Right lobe of liver (tissue), 6 donors: ENCODE data around the gene RCSD1. TPM values are rescaled to one million over a fixed set of nuclear protein-coding genes. Genes with fewer than 3 reads are reported as not detected.
A peak's percentile ranks its signal among the peaks of the same experiment; 100 is the strongest.
"Not testable (repeated sequence)": the region's sequence is repeated elsewhere in the genome, so short reads cannot be mapped to it uniquely, and the experiment has no call there.

Source experiments
- ATAC-seq, 4 donors: fragments of 200-7000 bp; cut with Tn5 transposase; one replicate each; pipeline ENCODE4 v1.9.1; 2020; ENCODE audit warnings: mild to moderate bottlenecking in 4 of 4, moderate library complexity in 4 of 4
- DNase-seq, 3 donors: peaks; one replicate each; pipeline ENCODE4 v3.0.0-alpha.2; 2020
- H3K27ac ChIP-seq, 3 donors: fragments of 200-600 bp; one replicate each; pipeline ENCODE4 v1.8.0; 2022
- H3K27me3 ChIP-seq, 2 donors: fragments of 200-600 bp; one replicate each; pipeline ENCODE4 v1.8.0; 2022
- H3K36me3 ChIP-seq, 4 donors: fragments of 200-600 bp; sonication (generic) in 1 of 4; one replicate each; pipeline versions ENCODE4 v1.5.1 to v1.8.0; 2017 to 2022; ENCODE audit warnings: control low read depth in 1 of 4
- H3K4me1 ChIP-seq, 4 donors: fragments of 200-600 bp; sonication (generic) in 1 of 4; one replicate each; pipeline versions ENCODE4 v1.5.1 to v1.8.0; 2017 to 2022; ENCODE audit warnings: control low read depth in 1 of 4
- H3K4me3 ChIP-seq, 3 donors: fragments of 200-600 bp; one replicate each; pipeline ENCODE4 v1.8.0; 2022
- H3K9me3 ChIP-seq, 4 donors: fragments of 200-600 bp; sonication (generic) in 1 of 4; one replicate each; pipeline versions ENCODE4 v1.5.1 to v1.8.0; 2017 to 2022; ENCODE audit warnings: control low read depth in 1 of 4
- CTCF ChIP-seq, 4 donors: fragments of 200-600 bp in 3 of 4; fragments of 450-650 bp in 1 of 4; IDR thresholded peaks; one replicate each; pipeline versions ENCODE4 v1.5.1 to v1.8.0; 2016 to 2022; ENCODE audit warnings: antibody characterized with exemption in 4 of 4, mild to moderate bottlenecking in 2 of 4
- POLR2A ChIP-seq: fragments of 450-650 bp; IDR thresholded peaks from one replicate; pipeline ENCODE4 v1.6.1; 2017; ENCODE audit warnings: antibody characterized with exemption, mild to moderate bottlenecking
- WGBS: methylation state at CpG from one replicate; pipeline ENCODE4 v1.1.6; 2018; ENCODE audit warnings: low coverage, low lambda C conversion rate; ENCODE audit not compliant: insufficient coverage; ENCODE audit errors: missing lambda C conversion rate; 5-methylcytosine and 5-hydroxymethylcytosine counted together
- intact Hi-C, 2 donors: fragments of 100-400 bp; cut with DNase I; formaldehyde crosslinking; loops; one replicate each; pipeline versions ENCODE4 v1.11.2 to v1.14.1; 2022
- total RNA-seq, 6 experiments: library from RNA; depleted of rRNA in 2 of 6; stranded (reverse); fragments of >200 nt in 2 of 6; fragmentation: NEBNext Ultra II Directional in 3 of 6; extraction: Animal tissue kit (Norgen Biotek cat#: 25700) in 3 of 6; gene quantifications; one replicate each; pipeline versions ENCODE4 v1.1.0 to v1.2.4, GENCODE V29; 2016 to 2023
- donor health status: DM: no; HTN: yes; CAD: no.
- donor health status: DM: no; HTN: no; CAD: no.
- donor health status: DM: no; HTN: no; CAD: no.
- donor health status: DM: no; HTN: yes; CAD: no.
- donor health status: DM: no; HTN: yes; CAD: no.

RCSD1 gene
- total RNA-seq, 6 experiments from 2014 or later = 2.4 to 8.4 (median 5.0) TPM

- TF ChIP-seq POLR2A (no peak), CTCF (IDR thresholded peaks at IDR 0.05) (no peak)
- H3K4me3 ChIP-seq = no peak overlapping the region
- H3K27ac ChIP-seq = no peak overlapping the region
- WGBS = 64% methylated on average over 3 of the region's 3 CpGs
- no peaks in the 10 kb centered on the region for H3K27me3 ChIP-seq
- H3K4me1 ChIP-seq = peaks cover 0 to 12% (median 2%) of the 10 kb centered on the region in 4 donors
- no peak for ATAC-seq
- H3K9me3 ChIP-seq = no peaks in the 10 kb centered on the region
- no peak for DNase-seq
- H3K36me3 ChIP-seq = no peaks in the 10 kb centered on the region
- intact Hi-C loops = no loop called here
Observed at GRCh38 chr1:167717351-167717750, 87.3 kb downstream of the RCSD1 start.

- no peaks in the 10 kb centered on the region for H3K27me3 ChIP-seq
- no peaks in the 10 kb centered on the region for H3K9me3 ChIP-seq
- H3K4me1 ChIP-seq = peaks cover 0 to 21% (median 5%) of the 10 kb centered on the region in 4 donors
- H3K4me3 ChIP-seq = no peak overlapping the region
- TF ChIP-seq POLR2A (no peak), CTCF (IDR thresholded peaks at IDR 0.05) (no peak)
- no peaks in the 10 kb centered on the region for H3K36me3 ChIP-seq
- 75% methylated on average over 7 of the region's 7 CpGs for WGBS
- no peak overlapping the region for H3K27ac ChIP-seq
- DNase-seq (no peak), ATAC-seq (no peak)
- intact Hi-C loops = no loop called here
Observed at GRCh38 chr1:167718914-167719691, 89.1 kb downstream of the RCSD1 start.

- not testable (repeated sequence) for H3K4me3 ChIP-seq, H3K9me3 ChIP-seq, ATAC-seq, H3K36me3 ChIP-seq, DNase-seq, H3K27ac ChIP-seq, H3K27me3 ChIP-seq
- intact Hi-C loops = loop anchor here in 1 of 2 donors (10.0 kb wide), 1 partner anchor 85 kb away; no protein-coding TSS in a partner anchor
- WGBS = 89% methylated on average over 20 of the region's 25 CpGs
- H3K4me1 ChIP-seq = peaks cover 0 to 21% (median 5%) of the 10 kb centered on the region in 4 donors
Observed at GRCh38 chr1:167719715-167720421, 89.8 kb downstream of the RCSD1 start.

GRCh38 chr1:167720965-167721616 lies 91.1 kb downstream of the RCSD1 start:
- peak overlapping the region; percentile 66 to 86 (median 69) for H3K27ac ChIP-seq
- H3K4me1 ChIP-seq = peaks cover 0 to 21% (median 3%) of the 10 kb centered on the region in 4 donors
- ATAC-seq = peak; percentile 40 to 54 (median 42)
- no peaks in the 10 kb centered on the region for H3K36me3 ChIP-seq
- peak in 3 of 4 donors; percentile 35 to 42 (median 39) for TF ChIP-seq CTCF (IDR thresholded peaks at IDR 0.05)
- no peak for TF ChIP-seq POLR2A
- peak in 2 of 3 donors; percentile 60 to 64 for DNase-seq
- H3K27me3 ChIP-seq = no peaks in the 10 kb centered on the region
- H3K4me3 ChIP-seq = peak overlapping the region; percentile 86 to 95 (median 94)
- intact Hi-C loops = loop anchor here in 1 of 2 donors (10.0 kb wide), 1 partner anchor 84 kb away; no protein-coding TSS in a partner anchor
- 9% methylated on average over 13 of the region's 13 CpGs for WGBS
- H3K9me3 ChIP-seq = no peaks in the 10 kb centered on the region
